DND-41 (cell line): Measurements from ENCODE around the gene SLC39A5.

Experiments used
- ATAC-seq: fragments of 200-7000 bp; cut with Tn5 transposase; 3 replicates; pipeline ENCODE4 v1.9.1; 2021; ENCODE audit warnings: low read depth; ENCODE audit not compliant: insufficient read depth
- DNase-seq: peaks from one replicate; pipeline ENCODE4 v3.0.0-alpha.2; 2020
- H2AFZ ChIP-seq: 2 replicates; pipeline ENCODE4 v1.6.0; 2012; ENCODE audit warnings: low read depth, low read length
- H3K27ac ChIP-seq: 2 replicates; pipeline ENCODE4 v1.5.1; 2012; ENCODE audit warnings: low read length, inconsistent platforms
- H3K27me3 ChIP-seq: fragments of 200-600 bp; sonication (generic); 2 replicates; pipeline ENCODE4 v1.6.0; 2012; ENCODE audit warnings: low read length, mild to moderate bottlenecking, inconsistent platforms; ENCODE audit not compliant: insufficient read depth, poor library complexity
- H3K36me3 ChIP-seq: 2 replicates; pipeline ENCODE4 v1.5.1; 2012; ENCODE audit warnings: low read length, inconsistent platforms; ENCODE audit not compliant: insufficient read depth
- H3K4me1 ChIP-seq: 2 replicates; pipeline ENCODE4 v1.5.1; 2012; ENCODE audit warnings: mild to moderate bottlenecking, low read length; ENCODE audit not compliant: insufficient read depth
- H3K4me2 ChIP-seq: 2 replicates; pipeline ENCODE4 v1.6.0; 2012; ENCODE audit warnings: mild to moderate bottlenecking, moderate library complexity, low read length, inconsistent platforms; ENCODE audit not compliant: insufficient read depth
- H3K4me3 ChIP-seq, 2 experiments: fragments of 200-600 bp in 1 of 2; shearing (Covaris generic) in 1 of 2; 2 replicates each; pipeline ENCODE4 v1.5.1; 2012 to 2016; ENCODE audit warnings: inconsistent platforms in 2 of 2, low read length in 2 of 2, mild to moderate bottlenecking in 2 of 2, low read depth in 1 of 2, moderate library complexity in 1 of 2
- H3K79me2 ChIP-seq: 2 replicates; pipeline ENCODE4 v1.6.0; 2012; ENCODE audit warnings: low read length, inconsistent platforms; ENCODE audit not compliant: insufficient read depth
- H3K9ac ChIP-seq: 2 replicates; pipeline ENCODE4 v1.6.0; 2012; ENCODE audit warnings: low read depth, mild to moderate bottlenecking, inconsistent platforms, low read length, moderate library complexity
- H3K9me3 ChIP-seq: 2 replicates; pipeline ENCODE4 v1.5.1; 2012; ENCODE audit warnings: low read length, moderate library complexity, mild to moderate bottlenecking, inconsistent platforms; ENCODE audit not compliant: insufficient read depth, severe bottlenecking
- H4K20me1 ChIP-seq: 2 replicates; pipeline ENCODE4 v1.6.0; 2012; ENCODE audit warnings: low read length; ENCODE audit not compliant: insufficient read depth
- CTCF ChIP-seq: IDR thresholded peaks from 2 replicates; pipeline ENCODE4 v1.5.1; 2012; ENCODE audit warnings: borderline replicate concordance, low read length, moderate library complexity, mild to moderate bottlenecking; ENCODE audit not compliant: poor library complexity, severe bottlenecking; ENCODE audit errors: extremely low read depth
- EZH2 ChIP-seq: IDR thresholded peaks from 3 replicates; pipeline ENCODE4 v1.6.1; 2012; ENCODE audit warnings: borderline replicate concordance, low read depth, mild to moderate bottlenecking, moderate library complexity, low read length, inconsistent platforms; ENCODE audit not compliant: severe bottlenecking

Gene SLC39A5

GRCh38 chr12:56236091-56236490 lies 6.2 kb downstream of the SLC39A5 start:
- no peaks in the 10 kb centered on the region for H3K4me1 ChIP-seq
- no peaks in the 10 kb centered on the region for H3K79me2 ChIP-seq
- no peaks in the 10 kb centered on the region for H3K9me3 ChIP-seq
- DNase-seq (no peak), ATAC-seq (no peak)
- no peak overlapping the region for H3K27ac ChIP-seq
- no peak overlapping the region for H3K4me3 ChIP-seq
- H3K4me2 ChIP-seq, result no peak overlapping the region
- H2AFZ ChIP-seq, result no peak overlapping the region
- 0 out of 2 replicates have a peak, but pooled peaks cover 5% of the 10 kb centered on the region for H4K20me1 ChIP-seq
- no peaks in the 10 kb centered on the region for H3K27me3 ChIP-seq
- TF ChIP-seq EZH2, result no peak
- H3K36me3 ChIP-seq, result peaks cover 48% of the 10 kb centered on the region
- H3K9ac ChIP-seq, result no peak overlapping the region

- peaks cover 57% of the 10 kb centered on the region for H3K36me3 ChIP-seq
These were observed 7.1 kb downstream of the SLC39A5 start for GRCh38 chr12:56236985-56237384.

GRCh38 chr12:56237552-56237951 lies 7.7 kb downstream of the SLC39A5 start:
- no peak overlapping the region for H3K4me3 ChIP-seq
- H3K36me3 ChIP-seq, result peaks cover 62% of the 10 kb centered on the region
- no peak overlapping the region for H3K9ac ChIP-seq
- no peaks in the 10 kb centered on the region for H3K27me3 ChIP-seq
- no peak for TF ChIP-seq EZH2
- no peak for TF ChIP-seq CTCF
- no peak overlapping the region for H3K27ac ChIP-seq
- no peaks in the 10 kb centered on the region for H3K79me2 ChIP-seq
- peaks cover 7% of the 10 kb centered on the region; the same call in 1 of the 2 replicates for H4K20me1 ChIP-seq
- no peaks in the 10 kb centered on the region for H3K4me1 ChIP-seq
- DNase-seq, result no peak
- H3K4me2 ChIP-seq, result no peak overlapping the region
- H3K9me3 ChIP-seq, result no peaks in the 10 kb centered on the region
- H2AFZ ChIP-seq, result no peak overlapping the region
- no peak for ATAC-seq

More at GRCh38 chr12:56236985-56237384, 7.1 kb downstream of the SLC39A5 start:
- Histone ChIP-seq H4K20me1 (peaks cover 7% of the 10 kb centered on the region; the same call in 1 of the 2 replicates), H3K9me3 (no peaks in the 10 kb centered on the region), H3K27ac (no peak overlapping the region), H3K9ac (no peak overlapping the region), H3K27me3 (no peaks in the 10 kb centered on the region), H3K4me1 (no peaks in the 10 kb centered on the region), H3K79me2 (no peaks in the 10 kb centered on the region), H3K4me3 (no peak overlapping the region), H2AFZ (no peak overlapping the region), H3K4me2 (no peak overlapping the region)
- ATAC-seq, result peak; percentile 20; the same call in 2 of the 3 replicates
- TF ChIP-seq EZH2, result no peak
- no peak for TF ChIP-seq CTCF
- no peak for DNase-seq

GRCh38 chr12:56241424-56242303 lies 11.8 kb downstream of the SLC39A5 start:
- DNase-seq (no peak), ATAC-seq (no peak)
- Histone ChIP-seq H3K27ac (no peak overlapping the region), H3K4me3 (no peak overlapping the region), H3K9ac (no peak overlapping the region), H2AFZ (no peak overlapping the region), H4K20me1 (peaks cover 7% of the 10 kb centered on the region; the same call in 1 of the 2 replicates), H3K4me2 (no peak overlapping the region), H3K4me1 (no peaks in the 10 kb centered on the region), H3K79me2 (no peaks in the 10 kb centered on the region), H3K9me3 (no peaks in the 10 kb centered on the region), H3K27me3 (no peaks in the 10 kb centered on the region), H3K36me3 (peaks cover 88% of the 10 kb centered on the region)
- TF ChIP-seq EZH2 (no peak), CTCF (no peak)
